Globus pallidus (tissue), 1 donor: ENCODE measurements around the gene EIF4ENIF1.
"Not testable (repeated sequence)": the region's sequence is repeated elsewhere in the genome, so short reads cannot be mapped to it uniquely, and the experiment has no call there.

Source experiments
- DNase-seq: peaks from one replicate; pipeline ENCODE4 v3.0.0-alpha.2; 2015; ENCODE audit warnings: low spot score

The EIF4ENIF1 gene

DNA sequence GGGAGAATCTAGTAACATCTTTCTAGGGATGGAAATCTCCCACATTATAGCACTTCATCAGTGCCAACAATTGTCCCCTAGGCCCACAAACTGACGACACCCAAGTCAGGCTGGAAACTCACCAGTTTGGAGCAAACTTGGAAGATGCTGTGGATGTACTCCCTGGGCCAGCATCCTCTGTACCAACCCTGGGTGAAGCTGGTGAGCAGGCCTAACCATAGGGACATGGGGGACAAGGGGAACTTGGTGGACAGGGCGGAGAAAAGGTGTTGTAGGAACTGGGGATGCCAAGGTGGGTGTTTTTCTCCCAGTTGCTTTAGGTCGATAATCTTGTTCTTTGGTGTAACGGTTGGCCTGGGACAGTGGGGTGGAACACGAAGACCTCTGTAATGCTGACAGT is 48.0 kb downstream of the EIF4ENIF1 start:
- no peak for DNase-seq

DNA sequence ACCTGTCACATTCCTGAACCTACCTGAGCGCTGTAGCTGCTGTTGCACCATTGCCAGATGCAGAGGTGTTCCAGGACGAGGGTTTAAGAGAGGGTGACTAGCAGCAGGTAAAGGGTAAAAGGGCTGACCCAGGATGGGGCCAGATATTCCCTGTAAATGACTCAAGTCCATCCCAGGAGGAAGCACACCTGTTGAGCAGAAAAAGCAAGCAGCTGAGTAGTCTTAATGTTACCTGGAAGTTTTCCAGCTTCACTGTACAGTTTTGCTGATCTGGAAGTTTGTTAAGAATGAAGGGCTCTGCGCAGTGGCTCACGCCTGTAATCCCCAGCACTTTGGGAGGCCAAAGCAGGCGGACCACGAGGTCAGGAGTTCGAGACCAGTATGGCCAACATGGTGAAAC is 49.0 kb downstream of the EIF4ENIF1 start:
- no peak for DNase-seq

DNA sequence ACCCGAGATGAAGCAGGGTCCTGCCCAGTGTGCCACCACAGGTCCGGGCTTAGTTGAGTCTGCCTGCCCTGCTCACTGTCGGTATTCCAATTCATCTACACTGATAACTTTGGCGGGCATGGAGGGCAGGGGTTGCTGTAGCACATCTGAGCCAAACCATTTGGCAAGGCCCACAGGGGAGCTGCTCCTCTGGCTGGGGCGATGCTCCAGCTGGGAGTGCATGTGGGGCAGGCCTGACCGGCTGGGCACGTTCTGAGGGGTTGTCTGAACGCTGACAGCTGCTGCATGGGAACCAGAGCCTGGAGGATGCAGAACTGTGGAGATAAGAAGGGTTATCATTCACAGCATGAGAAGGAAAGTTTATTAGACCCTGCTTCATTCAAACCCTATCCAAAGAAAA is 49.8 kb downstream of the EIF4ENIF1 start:
- DNase-seq, result no peak

DNA sequence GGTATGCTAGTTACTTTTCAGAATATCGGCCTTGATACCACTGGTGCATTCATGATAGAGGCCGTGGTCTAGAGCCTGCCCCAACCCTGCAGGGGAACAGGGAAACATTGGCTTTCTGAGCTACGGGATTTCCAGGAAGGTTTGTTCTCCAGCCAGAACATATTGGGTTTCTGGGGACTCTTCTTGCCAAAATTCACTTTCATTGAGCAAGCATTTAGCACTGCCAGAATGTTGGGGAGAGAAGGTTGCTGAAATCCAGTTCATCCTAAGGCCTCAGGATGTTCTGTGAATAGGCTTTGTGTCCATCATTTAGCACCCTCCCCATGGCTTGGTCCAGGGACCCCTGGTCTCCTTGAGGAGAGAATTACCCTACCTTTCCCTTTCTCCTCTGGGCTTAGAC is 53.5 kb downstream of the EIF4ENIF1 start:
- no peak for DNase-seq

DNA sequence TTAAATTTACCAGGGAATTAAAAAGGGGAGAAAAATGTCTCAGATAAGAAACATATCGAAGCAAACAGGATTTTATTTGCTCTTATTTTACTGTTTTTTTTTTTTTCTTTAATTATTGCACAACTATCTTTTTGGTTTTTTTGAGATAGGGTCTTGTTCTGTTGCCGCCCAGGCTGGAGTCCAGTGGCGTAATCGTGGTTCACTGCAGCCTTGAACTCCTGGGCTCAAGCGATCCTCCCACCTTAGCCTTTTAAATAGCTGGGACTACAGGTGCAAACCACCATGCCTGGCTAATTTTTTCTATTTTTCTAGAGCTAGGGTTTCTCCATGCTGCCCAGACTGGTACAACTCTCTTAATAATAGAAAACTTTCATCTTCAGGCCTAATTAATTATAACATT is 57.7 kb downstream of the EIF4ENIF1 start:
- no peak for DNase-seq

DNA sequence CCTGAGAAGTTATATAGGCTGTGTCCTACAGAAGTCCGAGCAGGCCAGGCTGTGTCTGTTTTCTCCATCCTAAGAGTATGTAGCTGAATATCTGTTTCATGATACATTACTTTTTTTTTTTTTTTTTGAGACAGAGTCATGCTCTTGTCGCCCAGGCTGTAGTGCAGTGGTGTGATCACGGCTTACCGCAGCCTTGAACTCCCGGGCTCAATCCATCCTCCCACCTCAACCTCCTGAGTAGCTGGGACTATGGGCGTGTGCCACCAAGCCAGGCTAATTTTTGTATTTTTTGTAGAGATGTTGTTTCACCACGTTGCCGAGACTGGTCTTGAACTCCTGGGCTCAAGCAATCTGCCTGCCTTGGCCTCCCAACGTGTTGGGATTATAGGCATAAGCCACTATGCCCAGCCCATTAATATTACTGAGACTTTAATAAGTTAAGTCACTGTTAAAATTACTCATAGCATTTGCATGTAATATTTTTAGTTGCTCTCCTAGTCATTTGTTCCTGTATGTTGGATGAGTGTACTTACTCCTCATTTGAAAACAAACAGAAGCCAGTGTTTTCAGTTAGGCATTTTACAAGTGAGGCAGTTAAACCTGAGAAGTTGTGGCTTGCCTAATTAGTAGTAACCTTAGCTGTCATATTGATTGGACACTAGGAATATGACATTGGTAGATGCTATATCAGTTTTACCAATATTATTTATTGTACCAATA is 64.2 kb downstream of the EIF4ENIF1 start:
- DNase-seq, result no peak

DNA sequence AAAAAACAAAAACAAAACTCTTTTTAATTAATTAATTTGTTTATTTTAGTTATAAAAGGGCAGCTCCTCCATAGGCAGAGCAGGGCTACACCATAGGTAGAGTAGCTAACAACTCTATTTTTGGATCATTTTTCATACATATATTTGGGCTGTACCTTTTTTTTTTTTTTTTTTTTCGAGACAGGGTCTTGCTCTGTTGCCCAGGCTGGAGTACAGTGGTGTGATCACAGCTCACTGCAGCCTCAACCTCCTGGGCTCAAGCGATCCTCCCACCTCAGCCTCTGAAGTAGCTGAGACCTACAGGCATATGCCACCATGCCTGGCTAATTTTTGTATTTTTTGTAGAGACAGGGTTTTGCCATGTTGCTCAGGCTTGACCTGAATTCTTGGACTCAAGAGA is 87.3 kb downstream of the EIF4ENIF1 start:
- DNase-seq, result not testable (repeated sequence)

DNA sequence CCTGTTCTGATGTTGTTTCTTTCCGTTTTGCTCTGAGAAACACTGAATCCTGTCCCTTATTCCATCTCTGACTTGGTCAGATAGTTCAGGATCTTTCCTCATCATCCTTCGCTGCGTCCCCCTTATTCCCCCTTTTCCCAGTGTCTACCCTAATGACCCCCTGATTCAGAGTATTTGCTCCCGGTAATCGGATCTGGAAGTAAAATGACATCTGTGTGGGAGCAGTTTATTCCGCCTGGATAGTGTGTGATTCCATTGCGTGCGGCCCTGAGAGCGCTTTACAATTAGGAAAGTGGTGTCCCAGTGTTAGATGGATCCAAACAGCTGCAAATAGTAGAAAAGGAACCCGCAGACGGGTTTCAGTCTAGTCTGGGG is 89.6 kb downstream of the EIF4ENIF1 start:
- DNase-seq, result no peak

DNA sequence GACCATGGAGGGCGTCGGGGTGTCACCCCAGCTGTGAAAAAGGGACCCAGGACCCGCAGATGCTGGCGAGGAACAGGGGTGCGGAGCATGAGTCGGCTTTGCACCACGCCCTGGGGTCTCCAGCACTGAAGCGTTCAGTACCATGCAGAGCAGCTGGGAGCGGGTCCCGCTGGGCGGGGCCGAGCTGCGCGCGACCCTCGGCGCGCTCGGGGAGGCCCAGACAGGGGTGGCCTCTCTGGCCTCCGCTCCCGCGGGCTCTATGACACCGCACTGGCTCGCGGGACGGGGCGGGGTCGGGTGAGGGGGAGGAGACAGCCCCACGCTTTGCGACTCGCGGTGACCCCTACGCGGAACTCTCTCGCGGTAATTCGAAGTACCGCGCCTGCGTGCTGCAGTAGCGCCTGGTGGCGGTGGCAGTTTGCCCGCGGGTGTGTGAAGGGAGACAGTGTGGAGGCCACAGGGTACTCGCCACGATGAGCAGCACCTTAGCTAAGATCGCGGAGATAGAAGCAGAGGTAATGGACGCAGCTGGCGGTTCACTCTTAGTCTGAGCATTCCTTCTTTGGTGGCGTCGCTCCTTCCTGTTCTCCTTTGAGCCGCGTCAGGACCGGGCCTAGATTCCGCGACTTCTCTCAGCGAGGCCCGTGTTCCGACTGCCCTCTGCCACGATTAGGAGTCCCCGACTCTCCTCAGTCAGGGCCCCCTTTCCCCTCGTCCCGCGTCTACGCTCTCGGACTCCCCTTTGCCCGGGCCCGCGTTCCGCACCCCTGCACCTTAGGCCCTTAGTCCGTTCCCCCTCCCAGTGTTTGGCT is 90.2 kb downstream of the EIF4ENIF1 start, which contains the start of gene DRG1:
DRG1 (plus strand) TSS at position 394 of the 812 bp plus-strand sequence; CDS start at position 474, 80 bp downstream.
- peak; percentile 97 for DNase-seq

DNA sequence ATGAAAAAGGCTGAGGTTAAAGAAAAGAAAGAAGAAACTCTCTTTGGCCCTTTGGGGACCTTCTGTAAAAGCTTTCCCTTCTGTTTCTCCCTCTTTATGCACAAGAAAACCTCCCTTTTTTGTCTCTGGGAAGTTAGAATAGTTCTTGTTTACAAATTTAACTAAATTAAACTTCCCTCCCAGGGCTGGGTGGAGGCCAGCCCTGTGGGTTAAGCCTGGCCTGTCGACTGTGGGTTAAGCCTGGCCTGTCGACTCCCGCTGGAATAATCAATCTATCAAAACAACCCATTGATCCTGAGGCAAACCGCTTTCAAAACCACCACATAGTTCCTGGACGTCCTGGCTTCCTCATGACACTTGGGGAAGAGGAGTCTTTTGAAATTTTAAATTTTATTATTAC is 91.4 kb downstream of the EIF4ENIF1 start:
- no peak for DNase-seq

DNA sequence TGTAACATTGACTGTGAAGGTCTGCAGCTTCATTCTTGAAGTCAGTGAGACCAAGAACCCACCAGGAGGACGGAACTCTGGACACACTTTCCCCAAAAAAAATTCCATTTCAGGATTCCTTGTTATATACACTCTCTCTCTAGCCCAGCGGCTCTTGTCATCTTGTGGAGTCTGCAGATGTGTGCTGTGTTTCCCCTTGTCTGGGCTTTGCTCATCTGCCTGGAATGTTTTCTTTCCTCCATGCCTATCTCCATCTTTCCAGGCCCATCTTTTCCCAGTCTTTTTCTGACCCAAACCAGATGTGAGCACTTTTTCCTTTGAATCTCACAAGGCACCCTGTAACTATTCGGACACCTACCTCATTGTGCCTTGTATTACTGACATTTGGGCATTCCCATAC is 95.3 kb downstream of the EIF4ENIF1 start:
- no peak for DNase-seq

DNA sequence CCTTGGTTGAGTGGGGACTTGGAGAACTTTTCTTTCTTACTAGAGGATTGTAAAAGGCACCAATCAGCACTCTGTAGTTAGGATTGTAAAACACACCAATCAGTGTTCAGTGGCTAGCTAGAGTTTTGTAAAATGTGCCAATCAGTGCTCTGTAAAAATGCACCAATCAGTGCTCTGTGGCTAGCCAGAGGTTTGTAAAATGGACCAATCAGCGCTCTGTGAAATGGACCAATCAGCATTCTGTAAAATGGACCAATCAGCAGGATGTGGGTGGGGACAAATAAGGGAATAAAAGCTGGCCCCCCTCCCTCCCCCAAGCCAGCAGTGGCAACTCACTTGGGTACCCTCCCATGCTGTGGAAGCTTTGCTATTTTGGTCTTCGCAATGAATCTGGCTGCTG is 95.7 kb downstream of the EIF4ENIF1 start:
- DNase-seq, result no peak
